Natural killer cell (primary cell): Measurements from ENCODE around the gene METTL9. TPM values are rescaled to one million over a fixed set of nuclear protein-coding genes. Genes with fewer than 3 reads are reported as not detected.

ENCODE experiments used
- ATAC-seq, 3 donors: fragments of 150-1000 bp in 2 of 3; fragments of 200-7000 bp in 1 of 3; cut with Tn5 transposase; 1 replicate in 1 of 3; 2 replicates in 2 of 3; pipeline ENCODE4 v1.10.0; 2021; ENCODE audit warnings: mild to moderate bottlenecking in 2 of 3, moderate library complexity in 2 of 3
- DNase-seq, 2 donors: peaks; one replicate each; pipeline versions ENCODE4 v3.0.0 to v3.0.0-alpha.2; 2013 to 2021; ENCODE audit warnings: mixed read lengths in 1 of 2
- H3K27ac ChIP-seq: one replicate; pipeline ENCODE4 v1.5.1; 2013; ENCODE audit warnings: mild to moderate bottlenecking, low read length
- H3K27me3 ChIP-seq: one replicate; pipeline ENCODE4 v1.6.1; 2013; ENCODE audit warnings: low read length; ENCODE audit not compliant: control insufficient read depth, insufficient read depth
- H3K36me3 ChIP-seq: one replicate; pipeline ENCODE4 v1.6.1; 2013; ENCODE audit warnings: low read length; ENCODE audit not compliant: control insufficient read depth, insufficient read depth
- H3K4me1 ChIP-seq: one replicate; pipeline ENCODE4 v1.6.1; 2013; ENCODE audit warnings: low read length; ENCODE audit not compliant: control insufficient read depth, insufficient read depth
- H3K4me3 ChIP-seq: one replicate; pipeline ENCODE4 v1.5.1; 2013; ENCODE audit warnings: low read length
- H3K9me3 ChIP-seq: one replicate; pipeline ENCODE4 v1.6.1; 2013; ENCODE audit warnings: low read length; ENCODE audit not compliant: control insufficient read depth, insufficient read depth
- H3K27ac Mint-ChIP-seq, 2 donors: one replicate each; pipeline ENCODE4 v1.8.0; 2022; ENCODE audit warnings: mild to moderate bottlenecking in 2 of 2, mixed read lengths in 2 of 2, moderate library complexity in 1 of 2
- H3K27me3 Mint-ChIP-seq, 2 donors: one replicate each; pipeline ENCODE4 v1.8.0; 2022; ENCODE audit warnings: low read depth in 2 of 2, mixed read lengths in 2 of 2
- H3K36me3 Mint-ChIP-seq: one replicate; pipeline ENCODE4 v1.8.0; 2022; ENCODE audit warnings: mixed read lengths
- H3K4me1 Mint-ChIP-seq, 2 donors: one replicate each; pipeline ENCODE4 v1.8.0; 2022; ENCODE audit warnings: mixed read lengths in 2 of 2
- H3K4me3 Mint-ChIP-seq: one replicate; pipeline ENCODE4 v1.8.0; 2022; ENCODE audit warnings: mild to moderate bottlenecking, moderate library complexity, mixed read lengths
- H3K9me3 Mint-ChIP-seq, 2 donors: one replicate each; pipeline ENCODE4 v1.8.0; 2022; ENCODE audit warnings: mixed read lengths in 2 of 2
- WGBS: methylation state at CpG from one replicate; pipeline ENCODE4 v1.1.7; 2013; ENCODE audit warnings: missing lambda C conversion rate; ENCODE audit not compliant: insufficient coverage; 5-methylcytosine and 5-hydroxymethylcytosine counted together
- intact Hi-C: fragments of 100-400 bp; cut with micrococcal nuclease; formaldehyde crosslinking; loops from one replicate; pipeline ENCODE4 v1.14.2; 2022
- total RNA-seq, 4 donors: library from RNA; stranded (reverse); fragments of 120-200 nt in 1 of 4; gene quantifications; one replicate each; pipeline versions ENCODE4 v1.2.3 to v1.2.4, GENCODE V29; 2013 to 2022
- TF ChIP-seq, protein P1 (sequence below): fragments of 200-600 bp; IDR thresholded peaks from one replicate; pipeline ENCODE4 v1.8.0; 2022; ENCODE audit warnings: antibody characterized with exemption

The METTL9 gene
- total RNA-seq, 3 donors from 2014 or later (not counting 1 experiment from before 2014, with no cell fraction given) = 73.1 to 110 (median 85.1) TPM

DNA sequence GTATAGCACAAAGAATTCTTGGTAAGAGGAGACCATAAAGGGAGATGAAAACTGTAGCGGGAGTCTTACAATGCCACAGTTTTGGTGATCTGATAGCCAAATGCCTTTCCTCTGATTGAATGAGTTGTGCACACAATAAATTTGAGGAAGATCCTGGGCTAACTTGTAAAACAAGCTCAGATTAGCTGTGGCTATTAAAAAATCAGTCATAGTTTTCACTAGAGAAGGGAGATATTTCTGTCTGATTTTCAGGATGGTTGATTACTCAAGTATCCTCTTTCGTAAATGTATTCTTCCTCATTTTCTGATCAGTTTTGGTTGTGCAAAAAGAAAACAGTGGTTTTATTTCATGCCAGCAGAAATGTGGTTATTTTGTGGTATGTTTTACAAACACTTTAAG, 9.1 kb upstream of the METTL9 start:
- TF ChIP-seq, protein P1, sequence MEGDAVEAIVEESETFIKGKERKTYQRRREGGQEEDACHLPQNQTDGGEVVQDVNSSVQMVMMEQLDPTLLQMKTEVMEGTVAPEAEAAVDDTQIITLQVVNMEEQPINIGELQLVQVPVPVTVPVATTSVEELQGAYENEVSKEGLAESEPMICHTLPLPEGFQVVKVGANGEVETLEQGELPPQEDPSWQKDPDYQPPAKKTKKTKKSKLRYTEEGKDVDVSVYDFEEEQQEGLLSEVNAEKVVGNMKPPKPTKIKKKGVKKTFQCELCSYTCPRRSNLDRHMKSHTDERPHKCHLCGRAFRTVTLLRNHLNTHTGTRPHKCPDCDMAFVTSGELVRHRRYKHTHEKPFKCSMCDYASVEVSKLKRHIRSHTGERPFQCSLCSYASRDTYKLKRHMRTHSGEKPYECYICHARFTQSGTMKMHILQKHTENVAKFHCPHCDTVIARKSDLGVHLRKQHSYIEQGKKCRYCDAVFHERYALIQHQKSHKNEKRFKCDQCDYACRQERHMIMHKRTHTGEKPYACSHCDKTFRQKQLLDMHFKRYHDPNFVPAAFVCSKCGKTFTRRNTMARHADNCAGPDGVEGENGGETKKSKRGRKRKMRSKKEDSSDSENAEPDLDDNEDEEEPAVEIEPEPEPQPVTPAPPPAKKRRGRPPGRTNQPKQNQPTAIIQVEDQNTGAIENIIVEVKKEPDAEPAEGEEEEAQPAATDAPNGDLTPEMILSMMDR = no peak
- Mint-ChIP-seq H3K27me3 (no peaks in the 10 kb centered on the region), H3K4me1 (no peaks in the 10 kb centered on the region), H3K27ac (no peak overlapping the region), H3K9me3 (no peaks in the 10 kb centered on the region), H3K36me3 (no peaks in the 10 kb centered on the region), H3K4me3 (no peak overlapping the region)
- 92% methylated on average over 1 of the region's 2 CpGs for WGBS
- no peaks in the 10 kb centered on the region for H3K27me3 ChIP-seq
- H3K4me1 ChIP-seq = peaks cover 5% of the 10 kb centered on the region
- H3K9me3 ChIP-seq = no peaks in the 10 kb centered on the region
- no peak overlapping the region for H3K27ac ChIP-seq
- DNase-seq = no peak
- no peak for ATAC-seq
- H3K36me3 ChIP-seq = no peaks in the 10 kb centered on the region
- H3K4me3 ChIP-seq = no peak overlapping the region
- intact Hi-C loops = no loop called here

- Mint-ChIP-seq H3K36me3 (no peaks in the 10 kb centered on the region), H3K9me3 (no peaks in the 10 kb centered on the region), H3K27ac (no peak overlapping the region), H3K4me1 (no peaks in the 10 kb centered on the region), H3K4me3 (no peak overlapping the region), H3K27me3 (no peaks in the 10 kb centered on the region)
- H3K27me3 ChIP-seq = no peaks in the 10 kb centered on the region
- no peaks in the 10 kb centered on the region for H3K9me3 ChIP-seq
- intact Hi-C loops = no loop called here
- ATAC-seq (no peak), DNase-seq (no peak)
- 73% methylated on average over 1 of the region's 2 CpGs for WGBS
- no peak overlapping the region for H3K27ac ChIP-seq
- no peak overlapping the region for H3K4me3 ChIP-seq
- TF ChIP-seq, protein P1 = no peak
- peaks cover 5% of the 10 kb centered on the region for H3K4me1 ChIP-seq
- no peaks in the 10 kb centered on the region for H3K36me3 ChIP-seq
Measured at GRCh38 chr16:21590796-21591195, 8.6 kb upstream of the METTL9 start.

DNA sequence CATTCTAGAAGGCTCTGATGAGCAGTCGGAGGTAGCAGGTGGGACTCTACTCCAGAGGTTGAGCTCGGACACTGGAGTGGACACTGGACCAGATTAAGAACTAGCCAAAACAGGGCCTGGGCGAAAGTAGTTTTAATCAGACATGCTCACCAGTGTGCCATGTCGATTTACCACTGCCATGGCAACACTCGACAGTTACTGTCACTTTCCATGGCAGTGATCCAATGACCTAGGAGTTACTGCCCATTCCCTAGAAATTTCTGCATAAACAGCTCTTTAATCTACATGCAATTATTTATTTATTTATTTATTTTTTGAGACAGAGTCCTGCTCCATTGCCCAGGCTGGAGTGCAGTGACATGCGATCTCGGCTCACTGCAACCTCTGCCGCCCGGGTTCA, 7.2 kb upstream of the METTL9 start:
- intact Hi-C loops = no loop called here
- no peaks in the 10 kb centered on the region for H3K9me3 Mint-ChIP-seq

More for the DNA sequence above, 7.2 kb upstream of the METTL9 start:
- TF ChIP-seq, protein P1 = no peak
- DNase-seq = no peak
- H3K4me3 Mint-ChIP-seq = no peak overlapping the region
- 95% methylated on average over 9 of the region's 9 CpGs for WGBS
- no peak overlapping the region for H3K27ac Mint-ChIP-seq
- Histone ChIP-seq H3K4me3 (no peak overlapping the region), H3K27ac (no peak overlapping the region), H3K36me3 (no peaks in the 10 kb centered on the region), H3K9me3 (no peaks in the 10 kb centered on the region), H3K4me1 (peaks cover 5% of the 10 kb centered on the region), H3K27me3 (no peaks in the 10 kb centered on the region)
- no peaks in the 10 kb centered on the region for H3K36me3 Mint-ChIP-seq
- ATAC-seq = no peak
- no peaks in the 10 kb centered on the region for H3K4me1 Mint-ChIP-seq
- H3K27me3 Mint-ChIP-seq = no peaks in the 10 kb centered on the region
